Measurements from ENCODE around the gene SEMA6B.
"Not testable (repeated sequence)": the region's sequence is repeated elsewhere in the genome, so short reads cannot be mapped to it uniquely, and the experiment has no call there.

The SEMA6B gene

DNA sequence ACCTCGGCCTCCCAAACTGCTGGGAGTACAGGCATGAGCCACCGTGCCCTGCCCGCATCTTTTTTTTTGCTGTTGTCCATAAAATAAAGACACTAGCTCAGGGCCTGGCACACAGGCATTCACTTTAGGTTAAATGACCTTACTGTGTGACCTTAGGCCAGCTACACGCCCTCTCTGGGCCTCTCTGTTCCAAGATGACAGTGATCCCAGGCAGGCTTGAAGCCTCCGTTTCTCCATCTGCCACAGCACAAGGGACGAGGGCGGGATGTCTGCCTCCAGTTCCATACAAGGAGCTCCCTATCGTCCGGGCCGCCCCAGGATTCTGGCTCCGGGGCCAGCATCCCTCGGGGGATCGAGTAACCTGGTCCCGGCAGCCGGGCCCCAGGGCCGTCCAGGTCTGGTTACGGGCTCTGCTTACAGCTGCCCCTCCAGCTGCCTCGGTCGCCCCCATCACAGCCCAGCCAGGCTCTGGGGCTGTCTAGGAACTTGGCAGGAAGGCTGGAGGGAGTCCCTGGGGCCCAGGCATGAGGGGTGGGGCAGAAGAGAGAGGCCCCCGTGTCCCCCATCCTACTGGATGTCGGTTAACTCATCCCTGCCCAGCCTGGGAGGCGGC is 11.9 kb upstream of the SEMA6B start:
- DNase-seq = no peak

DNA sequence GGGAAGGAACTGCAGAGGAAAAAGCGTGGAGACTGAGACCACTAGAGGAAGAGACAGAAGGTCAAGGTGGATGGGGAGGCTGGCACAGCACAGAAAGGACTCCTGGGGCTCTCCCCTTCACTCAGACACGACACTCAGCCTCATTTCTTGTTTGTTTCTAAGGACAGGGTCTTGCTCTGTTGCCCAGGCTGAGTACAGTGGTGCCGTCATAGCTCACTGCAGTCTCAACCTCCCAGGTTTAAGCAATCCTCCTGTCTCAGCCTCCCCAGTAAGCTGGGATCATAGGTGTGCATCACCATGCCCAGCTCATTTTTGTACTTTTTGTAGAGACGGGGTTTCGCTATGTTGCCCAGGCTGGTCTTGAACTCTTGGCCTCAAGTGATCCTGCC is 11.4 kb upstream of the SEMA6B start:
- no peak for DNase-seq

DNA sequence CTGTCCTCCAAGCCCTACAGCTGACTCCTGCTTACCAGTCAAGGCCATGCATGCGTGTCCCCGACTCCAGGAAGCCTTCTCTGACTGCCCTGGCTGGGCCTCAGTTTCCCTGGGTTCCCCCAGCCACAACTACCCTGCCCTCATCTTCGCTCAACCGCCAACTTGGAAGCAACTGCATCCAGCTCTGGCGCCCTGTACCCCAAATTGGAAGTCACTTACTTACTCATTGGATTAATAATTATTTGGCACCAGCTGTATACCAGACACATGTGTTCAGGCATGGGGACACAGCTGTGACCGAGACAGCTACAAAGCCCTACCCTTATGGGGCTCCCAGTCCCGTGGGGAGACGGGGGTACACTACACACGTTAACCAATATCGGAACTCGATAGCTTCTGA is 10.9 kb upstream of the SEMA6B start:
- DNase-seq = no peak

DNA sequence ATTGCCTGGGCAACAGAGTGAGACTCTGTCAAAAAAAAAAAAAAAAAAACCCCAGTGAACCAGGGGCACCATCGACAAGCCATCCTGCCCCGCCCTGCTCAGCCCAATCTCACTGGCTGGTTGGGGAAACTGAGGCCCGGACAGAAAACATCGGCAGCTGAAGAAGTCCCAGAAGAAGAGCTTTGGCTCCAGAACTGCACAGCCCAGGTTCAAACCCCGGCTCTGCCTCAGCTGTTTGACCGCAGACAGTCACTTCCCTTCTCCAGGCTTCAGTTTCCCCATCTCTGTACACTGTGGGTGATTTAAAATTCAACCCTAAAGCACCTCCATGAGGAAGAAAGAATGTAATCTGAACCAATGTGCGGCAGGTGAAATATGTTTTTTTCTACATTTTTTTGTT is 9.4 kb upstream of the SEMA6B start:
- no peak for DNase-seq

DNA sequence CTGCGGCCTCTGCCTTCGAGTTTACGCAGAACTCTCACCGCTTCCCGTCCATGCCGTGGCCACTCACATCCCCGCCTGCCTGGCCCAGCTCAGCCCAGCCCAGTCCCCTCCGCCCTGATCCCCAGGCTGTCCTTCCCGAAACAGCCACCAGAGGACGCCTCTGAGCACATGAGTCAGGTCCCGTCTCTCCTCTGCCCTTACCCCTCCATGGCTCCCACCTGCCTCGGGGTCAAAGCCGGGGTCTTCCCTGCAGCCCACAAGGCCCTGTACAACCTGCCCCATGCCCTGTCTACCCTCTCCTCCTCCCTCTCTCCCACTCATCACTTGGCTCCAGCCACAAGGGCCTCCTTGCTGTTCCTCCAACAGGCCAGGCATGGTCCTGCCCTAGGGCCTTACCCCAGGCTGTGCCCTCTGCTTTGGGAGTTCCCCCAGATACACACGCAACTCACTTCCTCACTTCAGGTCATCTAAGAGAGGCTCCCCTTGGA is 8.1 kb upstream of the SEMA6B start:
- DNase-seq = peak; percentile 65

DNA sequence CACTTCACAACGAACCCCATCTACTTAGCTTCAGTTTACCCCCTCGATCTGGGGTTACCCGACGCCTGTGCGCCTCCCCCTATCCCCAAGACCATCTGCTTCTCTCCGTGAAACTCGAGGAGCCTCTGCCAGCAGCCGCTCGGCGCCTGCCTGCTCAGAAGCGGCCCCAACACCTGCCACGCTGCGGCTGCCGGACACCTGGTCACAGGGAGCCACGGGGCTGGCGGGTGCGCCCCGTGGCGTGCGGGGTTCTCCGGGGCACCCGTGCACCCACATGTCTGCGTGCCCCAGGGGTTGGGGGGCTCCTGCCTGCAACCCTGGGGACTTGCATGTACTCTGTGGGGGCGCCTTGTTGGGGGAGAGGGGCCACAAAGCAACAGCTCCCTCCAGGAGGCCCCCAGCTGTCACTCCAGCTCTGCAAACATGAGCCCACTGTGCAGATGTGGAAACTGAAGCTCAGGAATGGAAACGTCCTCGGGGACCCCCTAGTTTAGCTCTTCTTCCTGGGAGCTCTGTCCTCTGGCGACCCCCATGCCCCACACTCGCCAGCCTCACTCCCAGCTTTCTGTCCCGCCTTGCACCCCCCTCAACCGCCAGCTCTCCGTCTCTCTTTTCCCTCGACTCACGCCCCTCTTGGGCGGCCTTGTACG is 7.0 kb upstream of the SEMA6B start:
- peak; percentile 74 for DNase-seq

DNA sequence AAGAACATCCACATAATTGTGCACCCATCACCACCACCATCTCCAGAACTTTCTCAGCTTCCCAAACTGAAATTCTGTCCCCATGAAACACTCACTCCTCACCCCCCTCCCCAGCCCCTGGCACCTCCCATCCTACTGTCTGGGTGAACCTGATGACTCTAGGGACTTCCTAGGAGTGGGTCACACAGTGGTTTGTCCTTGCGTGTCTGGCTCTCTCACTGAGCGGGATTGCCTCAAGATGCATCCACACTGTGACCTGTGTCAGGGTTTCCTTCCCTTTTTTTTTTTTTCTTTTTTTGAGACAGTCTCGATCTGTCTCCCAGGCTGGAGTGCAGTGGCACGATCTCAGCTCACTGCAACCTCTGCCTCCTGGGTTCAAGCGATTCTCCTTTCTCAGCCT is 4.1 kb upstream of the SEMA6B start:
- DNase-seq = not testable (repeated sequence)

DNA sequence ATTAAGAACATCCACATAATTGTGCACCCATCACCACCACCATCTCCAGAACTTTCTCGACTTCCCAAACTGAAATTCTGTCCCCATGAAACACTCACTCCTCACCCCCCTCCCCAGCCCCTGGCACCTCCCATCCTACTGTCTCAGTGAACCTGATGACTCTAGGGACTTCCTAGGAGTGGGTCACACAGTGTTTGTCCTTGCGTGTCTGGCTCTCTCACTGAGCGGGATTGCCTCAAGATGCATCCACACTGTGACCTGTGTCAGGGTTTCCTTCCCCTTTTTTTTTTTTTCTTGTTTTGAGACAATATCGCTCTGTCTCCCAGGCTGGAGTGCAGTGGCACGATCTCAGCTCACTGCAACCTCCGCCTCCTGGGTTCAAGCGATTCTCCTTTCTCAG is 2.6 kb upstream of the SEMA6B start:
- DNase-seq = not testable (repeated sequence)

DNA sequence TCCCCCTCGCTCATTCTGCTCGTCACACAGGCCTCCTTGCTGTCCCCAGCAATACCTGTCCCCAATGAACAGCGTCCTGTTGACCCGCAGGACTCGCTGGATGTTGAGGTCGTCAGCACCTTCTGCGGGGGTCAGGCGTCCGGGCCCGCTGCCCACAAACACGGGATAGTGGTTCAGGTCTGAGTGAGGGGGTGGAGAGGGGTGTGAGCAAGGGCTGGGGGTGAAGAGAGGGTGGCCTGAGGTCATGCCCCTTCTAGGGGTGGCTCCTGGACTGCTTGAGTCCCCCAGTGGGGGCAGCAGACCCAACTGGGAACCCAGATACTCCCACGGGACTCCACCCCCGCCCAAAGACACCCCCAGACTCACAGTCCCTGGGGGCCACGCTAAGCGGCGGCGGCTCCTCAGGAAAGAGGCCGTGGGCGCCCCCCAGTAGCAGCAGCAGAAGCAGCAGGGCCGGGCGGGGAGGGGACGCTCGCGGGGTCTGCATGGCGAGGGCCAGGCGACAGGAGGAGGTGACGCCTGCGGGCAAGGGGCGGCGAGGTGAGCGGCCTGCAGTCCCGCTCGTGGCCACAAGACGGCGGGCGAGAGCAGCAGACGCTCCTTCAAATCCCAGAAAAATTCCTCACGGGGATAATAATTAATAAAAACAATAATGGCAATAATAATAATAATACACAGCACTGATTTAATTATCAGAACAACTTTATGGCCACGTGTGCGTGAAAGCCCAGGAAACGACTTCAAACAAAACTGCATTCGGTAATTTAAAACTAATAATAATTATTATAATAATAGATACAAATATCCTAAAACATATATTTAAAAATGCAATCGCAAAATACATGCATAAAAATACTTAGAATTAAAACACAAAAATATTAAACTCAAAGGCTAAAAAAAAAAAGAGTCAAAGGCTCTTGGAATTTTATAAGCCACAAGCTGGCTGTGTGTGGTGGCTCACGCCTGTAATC is 1.2 kb downstream of the SEMA6B start:
- no peak for DNase-seq

DNA sequence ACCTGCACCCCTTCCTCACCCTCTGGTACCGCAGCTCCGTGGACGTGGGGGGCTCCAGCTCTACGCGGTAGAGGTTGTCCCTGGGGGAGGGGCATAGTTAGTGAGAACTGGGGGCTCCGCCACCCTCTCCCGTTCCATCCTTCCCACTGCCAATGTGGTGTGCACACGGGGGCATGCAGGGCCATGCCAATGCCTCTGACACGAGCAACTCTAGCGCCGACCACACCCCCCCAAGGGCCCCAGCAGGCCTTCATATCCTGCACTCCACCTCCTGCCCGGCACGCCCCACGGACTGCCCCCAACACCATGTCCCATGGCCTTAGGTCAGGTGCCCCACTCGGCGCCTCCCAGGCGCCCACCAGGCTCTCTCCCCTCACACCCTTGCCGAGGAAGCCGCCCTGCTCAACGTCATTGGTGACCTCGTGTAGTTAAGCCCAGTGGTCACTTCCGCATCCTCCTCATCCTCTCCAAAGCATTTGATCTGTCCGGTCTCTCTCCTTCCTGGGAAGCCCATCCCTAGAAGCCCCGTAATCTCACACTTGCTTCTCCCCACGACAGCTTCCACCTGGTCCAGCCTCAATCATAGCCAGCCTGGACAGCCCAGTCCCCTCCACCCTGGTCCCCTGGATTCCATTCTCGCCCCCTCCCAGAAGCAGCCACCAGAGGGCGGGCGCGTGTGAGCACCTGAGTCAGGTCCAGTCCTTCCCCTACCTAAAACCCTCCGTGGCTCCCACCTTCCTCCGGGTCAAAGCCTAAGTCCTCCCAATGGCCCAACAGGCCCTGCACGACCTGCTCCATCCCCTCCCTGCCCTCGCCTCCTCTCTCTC is 2.1 kb downstream of the SEMA6B start:
- peak; percentile 60 for DNase-seq

DNA sequence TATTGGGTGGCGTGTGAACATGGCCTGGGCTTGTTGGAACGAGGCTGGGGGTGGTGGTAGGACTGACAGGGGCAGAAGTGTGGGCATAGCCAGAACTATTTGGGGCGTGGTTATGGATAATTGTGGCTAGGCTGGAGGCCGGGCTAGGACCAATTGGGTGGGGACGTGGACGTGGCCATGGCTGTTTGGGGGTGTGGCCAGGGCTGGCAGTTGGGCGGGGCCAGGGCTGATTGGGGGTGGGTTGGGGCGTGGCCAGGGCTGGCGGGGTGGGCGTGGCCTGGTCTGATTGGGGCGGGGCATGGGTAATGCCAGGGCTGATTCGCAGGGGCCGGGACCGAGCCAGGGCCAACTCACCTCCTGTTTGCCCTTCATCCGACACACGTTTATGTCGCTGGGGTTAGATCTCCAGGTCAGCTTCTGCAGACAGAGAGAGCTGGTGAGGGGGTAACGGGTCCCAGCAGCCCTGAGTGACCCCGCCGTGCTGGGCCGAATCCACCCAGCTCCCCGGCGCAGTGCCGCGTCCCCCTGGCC is 2.8 kb downstream of the SEMA6B start:
- DNase-seq = peak; percentile 39

DNA sequence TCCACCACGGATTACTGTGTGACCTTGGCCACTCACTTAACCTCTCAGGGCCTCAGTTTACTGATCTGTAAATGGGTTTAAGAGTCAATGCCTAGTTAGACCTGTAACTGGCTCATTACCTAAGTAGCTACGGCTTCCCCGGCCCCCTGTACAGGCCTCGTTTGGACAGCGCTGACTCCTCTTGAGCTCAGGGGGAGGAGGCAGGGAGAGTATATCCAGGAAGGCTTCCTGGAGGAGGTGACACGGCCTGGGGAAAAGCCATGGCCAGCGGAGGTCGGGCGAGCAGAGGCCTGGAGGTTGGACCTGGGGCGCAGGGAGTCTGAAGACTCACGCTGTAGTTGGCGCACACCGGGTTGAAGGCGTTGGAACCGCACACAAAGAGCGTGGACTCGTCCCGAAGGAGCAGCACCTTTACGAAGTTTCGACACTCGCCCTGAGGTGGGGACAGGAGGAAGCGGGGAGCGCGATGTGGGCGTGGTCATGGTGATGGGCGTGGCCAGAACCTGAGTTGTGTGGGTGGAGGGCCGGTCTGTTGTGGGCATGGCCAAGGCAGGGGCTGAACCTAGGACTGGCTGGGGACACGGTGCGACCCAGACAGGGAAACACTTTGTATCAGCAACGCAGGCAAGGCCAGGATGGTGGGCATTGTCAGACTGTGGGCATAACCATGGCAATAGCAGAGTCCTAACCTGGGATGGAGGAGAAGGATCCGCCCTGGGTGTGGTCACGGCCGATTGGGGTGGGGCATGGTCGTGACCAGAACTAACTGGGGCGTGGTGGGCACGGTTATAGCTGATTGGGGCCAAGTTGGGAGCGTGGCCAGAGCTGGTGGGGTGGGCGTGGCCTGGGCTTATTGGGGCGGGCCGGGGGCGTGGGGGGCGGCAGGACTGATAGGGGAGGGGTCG is 3.6 kb downstream of the SEMA6B start:
- no peak for DNase-seq

DNA sequence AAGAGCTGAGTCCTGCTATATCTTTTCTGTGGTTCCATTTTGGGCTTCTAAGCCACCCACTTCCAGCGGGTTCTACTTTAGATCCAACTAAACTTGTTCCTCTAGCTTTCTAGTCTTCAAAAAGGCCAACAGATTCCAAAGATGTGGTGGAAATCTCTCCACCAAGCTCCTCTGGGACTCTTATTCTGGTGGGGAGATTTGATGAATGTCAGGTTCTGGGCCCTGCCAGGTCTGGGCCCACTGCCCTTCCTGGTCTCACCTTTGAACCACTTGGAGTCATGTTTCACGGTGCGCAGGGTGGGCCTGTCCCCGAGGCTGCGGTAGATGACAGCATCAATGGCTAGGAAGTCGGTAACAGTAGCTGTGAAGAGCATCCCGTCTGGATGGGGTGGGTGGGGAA is 4.8 kb downstream of the SEMA6B start:
- no peak for DNase-seq

DNA sequence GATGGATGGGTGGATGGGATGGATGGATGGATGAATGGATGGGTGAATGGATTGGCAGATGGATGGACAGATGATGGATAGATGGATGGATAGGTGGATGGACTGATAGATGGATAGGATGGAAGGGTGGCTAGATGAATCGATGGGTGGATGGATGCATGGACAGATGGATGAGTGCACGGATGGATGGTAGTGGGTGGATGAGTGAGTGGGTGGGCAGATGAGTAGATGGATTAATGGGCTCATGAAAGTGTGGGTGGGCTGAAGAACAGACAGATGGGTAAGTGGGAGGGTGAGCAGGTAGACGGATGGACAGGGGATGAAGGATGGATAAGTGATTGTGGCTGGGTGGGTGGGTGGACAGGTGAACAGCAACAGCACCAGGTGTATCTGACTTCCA is 5.7 kb downstream of the SEMA6B start:
- no peak for DNase-seq

DNA sequence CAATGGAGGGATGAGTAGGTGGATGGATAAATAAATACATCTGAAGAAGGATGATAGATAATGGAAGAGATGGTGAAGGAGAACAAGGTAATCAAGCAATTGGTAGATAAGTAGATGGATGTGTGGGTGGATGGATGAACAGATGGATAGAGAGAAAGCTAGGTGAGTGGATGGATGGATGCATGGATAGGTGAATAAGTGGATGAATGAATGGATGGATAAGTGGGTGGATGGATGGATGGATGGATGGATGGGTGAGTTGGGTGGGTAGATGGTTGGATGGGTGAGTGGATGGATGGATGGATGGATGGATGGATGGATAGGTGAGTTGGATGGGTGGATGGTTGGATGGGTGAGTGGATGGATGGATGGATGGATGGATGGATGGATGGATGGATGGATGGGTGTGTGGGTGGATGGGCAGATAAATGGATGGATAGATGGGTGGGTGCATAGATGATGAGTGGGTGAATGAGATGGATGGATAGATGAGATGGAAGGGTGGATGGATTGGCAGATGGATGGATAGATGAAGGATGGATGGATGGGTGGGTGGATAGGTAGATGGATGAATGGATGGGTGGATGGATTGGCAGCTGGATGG is 6.3 kb downstream of the SEMA6B start:
- no peak for DNase-seq

DNA sequence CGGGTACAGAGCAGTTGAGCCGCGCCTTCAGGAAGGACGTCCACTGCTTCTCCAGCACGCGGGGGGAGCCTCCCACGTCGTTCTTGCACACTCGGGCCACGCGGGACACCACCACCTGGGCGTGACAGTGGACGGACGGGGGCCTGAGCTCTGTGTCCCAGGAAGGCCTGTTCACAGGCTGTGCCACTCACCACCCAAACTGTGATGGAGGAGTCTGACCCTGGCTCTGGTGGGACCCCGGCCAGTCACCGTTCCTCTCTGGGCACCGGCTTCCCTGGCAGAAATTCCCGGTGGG is 7.0 kb downstream of the SEMA6B start:
- no peak for DNase-seq

DNA sequence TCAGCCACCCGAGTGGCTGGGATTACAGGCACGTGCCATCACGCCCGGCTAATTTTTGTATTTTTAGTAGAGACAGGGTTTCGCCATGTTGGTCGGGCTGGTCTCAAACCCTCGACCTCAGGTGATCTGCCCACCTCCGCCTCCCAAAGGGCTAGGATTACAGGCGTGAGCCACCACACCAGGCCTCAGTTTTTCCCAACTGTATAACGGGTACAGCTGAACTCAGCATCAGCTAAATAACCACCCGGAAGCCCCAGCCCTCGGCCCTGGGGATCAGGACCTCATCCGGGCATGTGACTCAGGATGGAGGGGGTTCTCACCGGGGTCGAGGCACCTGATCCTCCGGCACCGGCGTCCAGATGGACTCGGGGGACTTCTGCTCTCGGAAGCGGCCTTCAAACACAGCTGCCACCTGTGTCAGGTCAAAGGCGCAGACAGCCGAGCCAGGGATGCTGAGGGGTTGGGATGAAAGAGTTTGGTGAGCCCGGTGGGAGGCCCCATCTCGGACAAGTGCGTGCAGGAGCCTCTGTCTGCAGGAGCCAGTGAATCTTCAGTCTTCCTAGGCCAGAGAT is 8.9 kb downstream of the SEMA6B start:
- no peak for DNase-seq

DNA sequence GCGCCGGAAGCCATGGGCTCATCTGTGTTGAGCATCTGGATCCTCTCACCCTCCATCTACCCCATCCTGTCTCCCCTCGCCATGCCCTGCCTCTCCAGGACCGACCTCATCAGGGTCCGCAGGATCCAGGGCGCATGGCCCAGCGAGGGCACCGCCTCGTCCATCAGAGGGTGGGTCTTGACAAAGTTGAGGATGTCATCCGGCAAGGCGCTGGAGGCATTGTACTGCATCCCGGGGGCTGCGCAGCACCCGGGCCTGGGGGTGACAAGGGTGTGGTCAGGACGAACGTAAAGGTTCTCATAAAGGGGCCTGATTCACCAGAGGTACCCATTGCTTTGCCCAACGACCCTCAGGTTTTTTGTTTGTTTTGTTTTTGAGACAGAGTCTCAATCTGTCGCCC is 9.5 kb downstream of the SEMA6B start:
- no peak for DNase-seq

DNA sequence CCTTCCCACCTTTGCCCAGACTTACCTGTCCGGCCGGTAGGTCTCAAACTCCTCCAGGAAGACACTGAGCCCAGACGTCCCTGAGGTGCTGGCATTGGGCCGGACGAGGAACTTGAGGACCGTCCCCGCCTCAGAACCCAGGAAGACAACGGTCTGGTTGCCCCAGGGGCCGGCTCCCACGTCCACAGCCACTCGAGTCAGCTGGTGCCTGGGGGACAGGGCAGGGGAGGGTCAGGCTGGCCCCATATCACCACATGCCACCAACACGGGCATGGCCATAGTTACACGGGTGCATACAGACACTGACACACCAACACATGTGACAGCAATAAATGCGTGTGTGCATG is 11.3 kb downstream of the SEMA6B start:
- DNase-seq = no peak

DNA sequence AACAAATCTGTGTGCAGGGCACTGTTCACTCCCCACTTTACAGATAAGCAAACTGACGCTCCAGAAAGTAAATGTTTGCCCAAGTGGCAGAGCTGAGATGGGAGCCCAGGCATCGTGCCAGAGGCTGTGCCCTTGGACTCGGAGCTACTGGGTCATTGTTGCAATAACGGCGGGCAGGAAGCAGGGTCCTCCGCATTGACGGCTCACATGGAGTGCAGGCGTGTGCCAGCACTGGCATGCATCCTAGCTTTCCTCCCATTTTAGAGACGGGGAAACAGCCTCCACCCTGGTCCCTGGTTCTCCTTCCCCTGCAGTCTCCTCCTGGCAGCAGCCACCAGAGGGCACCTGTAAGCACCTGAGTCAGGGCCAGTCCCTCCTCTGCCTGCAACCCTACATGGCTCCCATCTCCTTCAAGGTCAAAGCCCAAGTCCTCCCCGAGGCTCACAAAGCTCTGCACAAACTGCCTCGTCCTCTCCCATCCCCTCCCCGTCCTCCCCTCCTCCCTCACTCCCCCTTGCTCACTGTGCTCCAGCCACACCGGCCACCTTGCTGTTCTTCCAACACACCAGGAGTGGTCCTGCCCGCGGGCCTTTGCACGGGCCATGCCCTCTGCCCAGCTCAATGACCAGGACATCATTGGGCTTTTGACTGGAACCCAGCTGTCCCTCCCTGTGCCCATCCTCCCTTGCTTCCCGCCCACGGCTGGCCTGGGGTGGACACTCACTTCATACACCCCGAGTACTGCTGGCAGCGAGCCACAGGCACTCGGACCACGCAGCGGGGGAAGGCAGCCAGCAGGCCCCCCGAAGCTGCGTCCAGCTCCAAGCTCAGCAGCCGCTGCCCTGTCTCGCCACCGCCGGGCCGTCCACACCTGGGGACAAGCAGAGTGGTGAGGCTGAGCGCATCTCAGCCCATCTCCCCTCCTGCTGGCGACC is 11.9 kb downstream of the SEMA6B start:
- DNase-seq = peak; percentile 65

Measured in RPMI8226 (cell line).